ENCODE data around the gene OR10H1. TPM values are rescaled to one million over a fixed set of nuclear protein-coding genes. Genes with fewer than 3 reads are reported as not detected.
"Not testable (repeated sequence)": the region's sequence is repeated elsewhere in the genome, so short reads cannot be mapped to it uniquely, and the experiment has no call there.

The OR10H1 gene
- total and polyA plus RNA-seq, 8 donors, result 0.03 TPM; not detected in 7

- 34 to 67% methylated on average over 6 of the region's 6 CpGs for WGBS, 2 donors
- Histone ChIP-seq H3K4me1 (no peaks in the 10 kb centered on the region), H3K9me3 (no peaks in the 10 kb centered on the region), H3K27ac (no peak overlapping the region), H3K27me3 (no peaks in the 10 kb centered on the region), H3K4me3 (no peak overlapping the region), H3K36me3 (no peaks in the 10 kb centered on the region)
- intact Hi-C loops (cut with DNase I), result no loop called here
- ATAC-seq (peak in 1 of 4 donors; percentile 27), DNase-seq (no peak), FAIRE-seq (no peak)
- no peak for TF ChIP-seq CTCF (IDR thresholded peaks at IDR 0.05)
Measured at GRCh38 chr19:15790096-15790495, 25.4 kb downstream of the OR10H1 start.

GRCh38 chr19:15788594-15789270 lies 26.7 kb downstream of the OR10H1 start:
- Histone ChIP-seq H3K27me3 (no peaks in the 10 kb centered on the region), H3K36me3 (no peaks in the 10 kb centered on the region), H3K27ac (no peak overlapping the region), H3K4me3 (no peak overlapping the region), H3K9me3 (no peaks in the 10 kb centered on the region), H3K4me1 (no peaks in the 10 kb centered on the region)
- FAIRE-seq, result no peak
- intact Hi-C loops (cut with DNase I), result no loop called here
- DNase-seq, result no peak
- TF ChIP-seq CTCF (IDR thresholded peaks at IDR 0.05), result no peak
- 65 to 86% methylated on average over 4 of the region's 4 CpGs for WGBS, 2 donors
- ATAC-seq, result peak in 1 of 4 donors; percentile 21

- TF ChIP-seq CTCF (IDR thresholded peaks at IDR 0.05), result no peak
- 43 to 60% methylated on average over 6 of the region's 6 CpGs for WGBS, 2 donors
- FAIRE-seq, result no peak
Measured at GRCh38 chr19:15787611-15788155, 27.8 kb downstream of the OR10H1 start, which contains the start of gene OR10H5. Gene OR10H5, plus strand, starts transcription at chr19:15787661. Its CDS starts 6,388 bp downstream, at chr19:15794049.

GRCh38 chr19:15782896-15783295 lies 32.6 kb downstream of the OR10H1 start:
- FAIRE-seq; H3K4me3 ChIP-seq; H3K27ac ChIP-seq; H3K9me3 ChIP-seq; DNase-seq; H3K4me1 ChIP-seq; H3K27me3 ChIP-seq; intact Hi-C loops (cut with DNase I); ATAC-seq; H3K36me3 ChIP-seq: not testable (repeated sequence)
- WGBS, 2 donors, result 21 to 30% methylated on average over 7 of the region's 7 CpGs

More at GRCh38 chr19:15787611-15788155, 27.8 kb downstream of the OR10H1 start, which contains the start of gene OR10H5:
- Histone ChIP-seq H3K4me1 (no peaks in the 10 kb centered on the region), H3K36me3 (no peaks in the 10 kb centered on the region), H3K4me3 (no peak within 1 kb of the TSS), H3K27me3 (no peaks in the 10 kb centered on the region), H3K9me3 (no peaks in the 10 kb centered on the region), H3K27ac (no peak within 1 kb of the TSS)
- ATAC-seq (no peak), DNase-seq (no peak)
- intact Hi-C loops (cut with DNase I), result no loop called here

GRCh38 chr19:15782211-15782610 lies 33.3 kb downstream of the OR10H1 start:
- DNase-seq (no peak), ATAC-seq (no peak), FAIRE-seq (no peak)
- intact Hi-C loops (cut with DNase I), result no loop called here
- Histone ChIP-seq H3K4me1 (no peaks in the 10 kb centered on the region), H3K9me3 (no peaks in the 10 kb centered on the region), H3K27me3 (no peaks in the 10 kb centered on the region), H3K27ac (no peak overlapping the region), H3K4me3 (no peak overlapping the region), H3K36me3 (no peaks in the 10 kb centered on the region)
- WGBS, 2 donors, result 52 to 61% methylated on average over 3 of the region's 3 CpGs
- no peak for TF ChIP-seq CTCF (IDR thresholded peaks at IDR 0.05)
